HG02642 (cell line): ENCODE results near the gene TRERF1.
"Not testable (repeated sequence)": the region's sequence is repeated elsewhere in the genome, so short reads cannot be mapped to it uniquely, and the experiment has no call there.

Experiments used
- ATAC-seq: cut with Tn5 transposase; IDR thresholded peaks from one replicate; pipeline ENCODE4 v1.9.1; 2021; ENCODE audit warnings: mild to moderate bottlenecking; ENCODE audit not compliant: unreplicated experiment, poor library complexity

The TRERF1 gene

DNA sequence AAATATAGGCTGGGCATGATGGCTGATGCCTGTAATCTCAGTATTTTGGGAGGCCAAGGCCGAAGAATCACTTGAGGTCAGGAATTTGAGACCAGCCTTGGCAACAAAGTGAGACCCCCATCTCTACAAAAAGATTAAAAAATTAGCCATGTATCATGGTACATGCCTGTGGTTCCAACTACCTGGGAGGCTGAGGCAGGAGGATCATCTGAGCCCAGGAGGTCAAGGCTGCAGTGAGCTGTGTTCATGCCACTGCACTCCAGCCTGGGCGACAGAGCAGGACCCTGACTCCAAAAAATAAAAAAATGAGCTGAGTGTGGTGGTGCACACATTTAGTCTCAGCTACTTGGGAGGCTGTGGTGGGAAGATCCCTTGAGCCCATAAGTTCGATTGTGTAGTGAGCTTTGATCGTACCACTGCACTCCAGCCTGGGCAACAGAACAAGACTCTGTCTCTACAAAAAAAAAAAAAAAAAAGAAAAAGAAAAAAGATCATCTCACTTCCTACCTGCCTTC lies 246.9 kb downstream of the TRERF1 start:
- no peak for ATAC-seq

DNA sequence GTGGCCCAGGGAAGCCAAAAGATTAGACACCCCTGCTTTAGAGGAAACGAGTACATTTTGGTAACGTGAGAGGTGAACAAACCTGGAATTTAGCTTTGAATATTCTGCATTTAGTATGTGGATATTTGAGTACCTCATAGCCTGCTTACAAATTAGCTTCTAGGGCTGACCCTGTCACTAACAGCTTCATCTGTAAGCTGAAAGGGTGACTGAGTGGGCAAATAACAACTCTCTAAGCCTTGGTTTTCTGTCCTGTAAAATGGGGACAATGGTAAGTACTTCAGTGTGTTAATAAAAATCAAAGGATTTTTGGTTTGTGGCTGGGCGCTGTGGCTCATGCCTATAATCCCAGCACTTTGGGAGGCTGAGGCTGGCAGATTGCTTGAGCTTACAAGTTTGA lies 248.5 kb downstream of the TRERF1 start:
- ATAC-seq, result no peak

DNA sequence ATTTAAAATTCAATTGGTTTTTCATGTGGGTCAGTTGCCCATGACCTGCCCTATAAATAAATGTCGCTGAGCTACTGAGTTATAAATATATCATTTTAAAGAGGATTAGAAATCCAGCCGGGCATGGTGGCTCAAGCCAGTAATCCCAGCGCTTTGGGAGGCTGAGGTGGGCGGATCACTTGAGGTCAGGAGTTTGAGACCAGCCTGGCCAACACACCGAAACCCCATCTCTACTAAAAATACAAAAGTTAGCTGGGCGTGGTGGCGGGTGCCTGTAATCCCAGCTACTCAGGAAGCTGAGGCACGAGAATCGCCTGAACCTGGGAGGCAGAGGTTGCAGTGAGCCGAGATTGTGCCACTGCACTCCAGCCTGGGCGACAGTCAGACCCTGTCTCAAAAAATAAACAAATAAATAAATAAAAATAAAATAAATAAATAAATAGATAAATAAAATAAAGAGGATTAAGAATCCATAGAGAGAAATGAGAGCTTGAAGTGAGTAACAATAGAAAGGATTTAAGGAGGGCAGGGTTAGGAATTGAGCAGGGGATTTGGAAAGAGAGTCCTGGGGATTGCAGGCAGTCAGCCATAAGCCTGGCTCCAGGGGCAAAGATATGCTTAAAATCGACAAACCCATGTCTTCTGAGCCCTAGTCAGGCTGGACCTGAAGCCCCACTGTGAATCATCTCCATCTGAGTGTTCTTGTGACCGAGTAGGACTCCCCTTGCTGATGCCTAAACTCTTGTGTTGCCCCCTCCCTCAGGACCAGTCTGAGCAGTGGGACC lies 249.4 kb downstream of the TRERF1 start:
- not testable (repeated sequence) for ATAC-seq

DNA sequence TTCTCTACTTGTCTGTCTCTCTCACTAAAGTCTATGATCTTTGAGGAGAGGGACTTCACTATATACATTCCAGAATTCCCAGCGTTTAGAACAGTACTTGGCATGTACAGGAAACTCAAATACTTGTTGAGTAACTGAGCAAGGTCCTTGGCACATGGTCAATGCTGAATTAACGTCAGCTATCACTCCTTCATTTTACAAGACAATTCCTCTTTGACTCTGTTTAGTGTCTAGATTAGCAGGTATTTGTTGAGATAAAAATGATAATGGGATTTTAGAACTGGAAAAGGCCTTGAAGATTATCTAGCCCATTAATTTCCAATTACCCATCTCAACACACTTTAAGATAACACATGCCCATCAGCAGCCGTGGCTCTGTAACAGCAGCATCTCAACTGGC lies 250.3 kb downstream of the TRERF1 start:
- no peak for ATAC-seq

DNA sequence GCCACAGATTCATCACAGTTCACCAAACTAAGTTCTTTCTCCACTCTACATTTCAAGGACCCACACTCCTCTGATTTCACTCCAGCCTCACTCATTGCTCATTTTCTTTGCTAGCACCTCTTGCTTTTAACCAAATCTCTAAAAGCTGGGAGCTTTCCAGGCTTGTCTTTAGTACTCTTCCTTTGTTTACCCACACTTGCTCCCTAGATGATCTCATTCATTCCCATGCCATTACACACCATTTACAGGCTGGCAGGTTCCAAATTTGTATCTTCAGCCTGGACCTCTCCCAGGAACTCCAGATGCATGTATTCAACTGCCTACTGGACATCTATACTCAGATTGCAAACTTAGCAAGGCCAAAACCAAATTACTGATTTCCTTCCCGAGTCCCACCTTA lies 251.7 kb downstream of the TRERF1 start:
- ATAC-seq, result no peak

DNA sequence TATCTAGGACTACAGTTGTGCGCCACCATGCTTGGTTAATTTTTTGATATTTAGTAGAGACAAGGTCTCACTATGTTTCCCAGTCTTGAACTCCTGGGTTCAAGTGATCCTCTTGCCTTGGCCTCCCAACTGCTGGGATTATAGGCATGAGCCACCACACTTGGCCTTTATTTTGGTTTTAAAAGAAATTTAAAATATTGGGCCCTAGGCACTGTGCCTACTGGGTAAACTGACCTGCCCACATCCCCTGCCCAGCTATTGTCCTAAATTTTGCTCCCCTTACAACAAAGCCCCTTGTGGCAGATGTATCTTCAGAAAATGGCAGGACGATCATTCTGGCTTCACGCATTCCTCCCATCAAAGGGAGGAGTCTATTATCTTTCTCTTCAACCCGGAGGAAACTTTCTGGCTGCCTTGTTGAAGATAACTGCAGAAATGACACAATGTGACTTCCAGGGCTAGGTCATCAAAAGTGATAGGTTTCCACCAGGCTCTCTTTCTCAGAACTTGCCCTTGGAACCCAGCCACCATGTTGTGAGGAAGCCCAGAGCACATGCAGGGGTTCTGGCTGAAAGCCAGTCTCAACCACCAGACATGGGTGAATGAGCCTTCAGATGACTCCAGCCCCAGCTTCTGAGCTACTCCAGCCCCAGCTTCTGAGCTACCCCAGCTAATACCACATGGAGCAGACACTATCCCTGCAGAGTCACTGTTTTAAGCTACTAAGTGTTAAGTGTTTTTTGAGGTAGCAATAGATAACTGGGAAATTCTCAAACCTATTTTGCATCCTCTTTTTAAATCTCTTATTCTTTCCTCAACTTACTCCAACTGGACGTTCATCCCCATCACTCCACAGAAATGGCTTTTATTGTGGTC lies 252.4 kb downstream of the TRERF1 start:
- no peak for ATAC-seq

DNA sequence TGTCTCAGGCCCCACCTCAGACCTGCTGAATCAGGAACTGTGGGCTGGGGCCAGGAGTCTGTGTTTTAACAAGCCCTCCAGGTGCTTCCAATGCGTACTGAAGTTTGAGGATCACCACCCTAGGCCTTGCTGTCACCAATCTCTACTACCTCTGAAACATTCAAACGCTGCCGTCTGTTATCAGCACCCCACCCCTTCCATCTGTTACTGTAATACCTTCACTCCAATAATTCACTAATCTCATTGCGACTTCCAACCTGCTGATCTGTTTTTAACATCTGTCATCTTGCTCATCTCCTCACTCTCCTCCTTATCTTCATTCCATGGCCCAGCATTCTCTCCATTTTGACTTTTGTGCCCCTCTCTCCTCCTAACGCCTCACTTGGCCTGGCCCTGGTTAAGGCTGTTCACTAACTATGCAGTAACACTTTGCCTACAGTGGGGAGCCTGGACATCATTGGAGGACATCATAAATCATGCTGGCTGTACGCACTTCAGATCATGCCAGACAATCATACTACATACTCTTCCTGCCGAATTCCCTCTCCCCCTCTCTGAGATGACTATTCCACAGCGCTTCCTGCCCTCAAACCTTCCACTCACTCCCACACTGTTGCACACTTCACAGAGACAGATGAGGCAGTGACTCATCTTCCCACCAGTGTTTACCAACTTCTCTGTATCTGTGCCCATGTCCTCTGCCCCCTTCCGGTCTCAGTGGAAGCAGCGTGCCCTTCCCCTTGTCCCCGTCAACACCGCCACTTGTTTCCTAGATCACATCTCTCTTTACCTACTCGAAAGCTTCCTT lies 254.0 kb downstream of the TRERF1 start:
- ATAC-seq, result no peak

DNA sequence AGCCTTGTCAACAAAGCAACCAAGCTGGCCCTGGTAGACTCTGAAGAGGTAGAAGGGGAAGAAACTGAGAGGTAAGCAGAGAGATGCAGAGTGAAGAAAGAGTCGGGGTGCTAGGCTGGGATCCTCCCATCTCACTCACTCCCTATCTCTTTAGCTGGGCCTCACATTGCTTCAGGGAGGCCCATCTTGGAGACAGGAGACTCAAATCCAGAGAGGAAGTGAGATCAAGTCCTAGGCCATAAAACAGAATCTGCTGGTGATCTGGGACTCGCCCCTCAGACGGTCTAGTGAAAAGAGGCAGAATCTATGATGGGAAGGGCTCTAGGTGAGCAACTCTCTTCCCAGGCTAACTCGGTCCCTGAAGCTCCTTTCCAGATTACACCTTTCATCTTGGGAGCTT lies 256.3 kb downstream of the TRERF1 start:
- no peak for ATAC-seq

DNA sequence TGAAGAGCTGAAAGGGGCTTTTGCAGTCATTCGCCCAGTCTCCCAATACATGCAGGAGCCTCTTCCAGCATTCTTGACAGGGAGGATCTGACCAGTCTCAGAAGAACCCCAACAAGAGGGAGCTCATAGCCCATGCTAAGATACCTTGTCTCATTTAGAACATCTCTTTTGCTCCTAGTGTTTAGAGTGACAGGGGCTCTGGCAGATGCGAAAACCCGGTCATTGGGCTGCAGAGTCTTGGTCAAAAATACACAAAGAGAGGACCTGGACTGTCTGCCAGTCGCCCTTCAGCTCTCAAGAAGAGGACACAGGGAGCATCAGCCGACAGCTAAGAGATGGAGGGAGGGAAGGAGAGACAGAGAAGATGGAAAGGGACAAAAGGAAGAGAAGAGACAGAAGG lies 257.7 kb downstream of the TRERF1 start:
- no peak for ATAC-seq

DNA sequence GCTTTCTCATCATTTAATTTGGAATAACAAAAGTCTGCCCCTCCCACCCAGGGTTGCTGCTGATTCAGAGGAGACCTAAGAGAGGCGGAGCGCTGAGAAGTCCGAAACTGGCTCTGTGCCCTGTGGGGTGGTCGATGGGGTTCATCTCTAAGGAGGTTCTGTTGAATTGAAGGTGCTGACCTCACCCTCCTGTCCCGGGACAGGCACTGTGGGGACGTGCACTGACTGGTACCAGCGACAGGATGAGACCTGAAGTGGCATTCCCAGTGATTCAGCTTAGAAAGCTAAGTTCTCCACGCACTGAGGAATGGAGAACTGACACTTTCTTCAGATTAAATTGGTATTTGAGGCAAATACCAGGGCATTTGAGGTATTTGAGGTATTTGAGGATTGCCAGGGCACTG lies 258.2 kb downstream of the TRERF1 start:
- no peak for ATAC-seq

DNA sequence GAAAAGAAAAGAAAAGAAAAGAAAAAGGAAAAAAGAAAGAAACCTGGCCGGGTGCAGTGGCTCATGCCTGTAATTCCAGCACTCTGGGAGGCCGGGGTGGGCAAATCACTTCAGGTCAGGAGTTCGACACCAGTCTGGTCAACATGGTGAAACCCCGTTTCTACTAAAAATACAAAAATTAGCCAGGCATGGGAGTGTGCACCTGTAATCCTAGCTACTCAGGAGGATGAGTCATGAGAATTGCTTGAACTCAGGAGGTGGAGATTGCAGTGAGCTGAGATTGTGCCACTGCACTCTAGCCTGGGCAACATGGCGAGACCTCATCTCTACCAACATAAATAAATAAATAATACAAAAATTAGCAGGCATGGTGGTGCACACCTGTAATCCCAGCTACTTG lies 259.3 kb downstream of the TRERF1 start:
- not testable (repeated sequence) for ATAC-seq

DNA sequence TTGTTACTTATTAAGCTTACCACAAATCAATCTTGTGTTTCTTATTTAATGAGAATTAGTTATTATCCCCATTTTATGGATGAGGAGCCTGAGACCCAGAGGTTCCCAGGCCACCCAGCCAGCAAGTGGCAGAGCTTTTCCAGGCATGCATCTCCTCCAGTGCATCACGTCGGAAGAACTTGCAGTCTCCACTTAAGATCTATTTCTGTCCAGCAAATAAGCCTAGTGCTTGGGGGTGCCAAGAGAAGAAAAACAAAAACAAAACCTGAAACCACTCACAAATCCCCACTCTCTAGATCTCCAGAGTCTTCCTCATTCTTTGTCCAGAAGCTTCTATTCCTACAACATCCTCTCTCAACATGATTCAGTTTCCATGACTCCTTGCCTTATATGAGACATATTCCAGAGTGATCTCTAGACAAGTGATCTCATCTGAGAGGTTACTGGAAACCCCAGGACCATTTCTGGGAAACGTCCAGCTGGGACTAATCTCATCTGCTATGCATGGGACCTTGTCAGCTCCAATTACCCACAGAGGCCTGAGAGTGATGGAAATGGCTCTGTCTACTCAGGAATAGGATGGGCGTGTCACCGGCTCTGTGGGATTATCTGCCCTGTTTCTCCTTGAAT lies 261.1 kb downstream of the TRERF1 start:
- no peak for ATAC-seq

DNA sequence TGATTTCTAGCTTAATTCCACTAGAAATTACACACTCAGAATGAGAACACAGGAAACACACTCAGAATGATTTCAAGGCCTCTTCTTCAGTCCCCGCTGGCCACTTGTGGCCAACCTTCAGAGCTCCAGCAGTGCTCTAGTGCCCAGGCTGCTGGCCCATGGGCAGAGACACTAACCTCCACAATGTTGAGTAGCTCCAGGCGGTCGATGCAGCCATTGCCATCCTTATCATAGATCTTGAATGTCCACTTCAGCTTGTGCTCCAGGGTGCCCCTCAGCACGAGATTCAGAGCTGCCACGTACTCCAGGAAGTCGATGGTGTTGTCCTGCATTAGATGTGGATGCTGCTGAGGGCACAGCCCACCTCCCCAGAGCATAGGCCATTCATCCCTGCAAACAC lies 263.3 kb downstream of the TRERF1 start:
- no peak for ATAC-seq

DNA sequence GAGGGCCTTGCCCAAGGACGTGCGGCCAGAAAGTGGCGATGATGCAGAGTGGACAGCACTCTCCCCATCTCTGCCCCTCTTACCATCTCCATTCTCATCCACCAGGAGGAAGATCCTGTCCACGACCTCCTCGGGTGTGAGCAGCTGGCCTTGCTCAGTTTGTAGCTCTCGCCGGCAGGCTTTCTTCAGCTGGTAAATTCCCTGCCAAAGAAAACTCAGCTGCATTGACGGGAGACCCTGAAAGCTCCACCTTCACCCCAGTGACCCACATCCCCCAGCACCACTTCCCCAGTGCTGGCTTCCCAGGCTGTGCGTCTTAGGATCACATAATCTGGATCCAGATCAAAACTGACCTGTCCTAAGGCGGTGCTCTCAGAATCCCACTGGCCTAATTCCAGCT lies 266.1 kb downstream of the TRERF1 start:
- no peak for ATAC-seq

DNA sequence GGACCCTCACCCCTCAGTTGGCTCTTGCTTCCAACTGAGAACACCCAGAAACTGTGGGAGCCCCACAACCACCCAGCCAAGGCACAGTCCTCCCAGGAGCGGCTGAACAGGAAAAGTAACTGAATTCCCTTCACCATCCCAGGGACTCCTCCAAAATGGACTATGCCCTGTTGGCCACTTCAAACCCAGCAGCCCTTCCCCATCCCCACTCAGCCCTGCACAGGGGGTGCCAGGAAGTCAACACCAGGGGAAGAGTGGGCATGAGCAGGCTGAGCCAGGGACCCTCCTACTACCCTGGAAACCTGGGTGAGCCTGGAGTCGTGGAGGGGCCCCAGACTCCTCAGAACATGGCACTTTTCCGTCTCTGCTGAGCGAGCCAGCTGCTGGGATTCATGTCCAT lies 267.3 kb downstream of the TRERF1 start:
- ATAC-seq, result no peak

DNA sequence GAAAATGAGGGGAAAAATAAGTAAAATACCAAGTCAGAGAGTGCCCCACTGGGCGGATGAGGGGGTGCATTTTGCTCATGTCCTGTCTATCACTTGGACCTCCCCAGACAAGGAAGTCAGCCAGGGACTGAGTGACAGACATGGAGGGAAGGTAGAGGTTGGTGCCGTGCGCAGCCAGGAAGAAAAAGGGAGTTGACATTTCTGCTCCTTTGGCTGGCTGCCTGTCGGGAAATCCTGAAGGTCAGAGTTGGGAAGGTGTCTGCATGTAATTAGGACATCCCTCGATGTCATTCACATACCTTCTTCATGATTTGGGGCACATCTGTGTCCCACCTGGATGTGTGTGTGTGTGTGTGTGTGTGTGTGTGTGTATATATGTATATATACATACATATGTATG lies 269.6 kb downstream of the TRERF1 start:
- ATAC-seq, result no peak

DNA sequence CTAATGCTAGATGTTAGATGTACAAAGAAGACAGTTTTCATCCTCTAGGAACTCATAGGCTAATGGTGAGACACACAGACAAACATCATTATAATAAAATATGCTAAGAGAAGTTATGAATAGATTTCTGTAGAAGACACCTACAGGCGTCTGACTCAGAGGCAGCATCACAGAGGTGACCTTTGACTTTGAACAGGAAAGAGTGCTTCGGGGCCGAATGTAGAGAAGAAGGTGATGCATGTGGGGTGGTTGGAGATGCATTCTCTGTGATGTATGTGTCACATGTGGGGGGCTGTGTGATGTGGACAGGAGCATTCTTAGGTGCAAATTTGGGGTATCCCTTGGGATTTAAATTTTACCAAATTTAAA lies 271.8 kb downstream of the TRERF1 start:
- ATAC-seq, result no peak

DNA sequence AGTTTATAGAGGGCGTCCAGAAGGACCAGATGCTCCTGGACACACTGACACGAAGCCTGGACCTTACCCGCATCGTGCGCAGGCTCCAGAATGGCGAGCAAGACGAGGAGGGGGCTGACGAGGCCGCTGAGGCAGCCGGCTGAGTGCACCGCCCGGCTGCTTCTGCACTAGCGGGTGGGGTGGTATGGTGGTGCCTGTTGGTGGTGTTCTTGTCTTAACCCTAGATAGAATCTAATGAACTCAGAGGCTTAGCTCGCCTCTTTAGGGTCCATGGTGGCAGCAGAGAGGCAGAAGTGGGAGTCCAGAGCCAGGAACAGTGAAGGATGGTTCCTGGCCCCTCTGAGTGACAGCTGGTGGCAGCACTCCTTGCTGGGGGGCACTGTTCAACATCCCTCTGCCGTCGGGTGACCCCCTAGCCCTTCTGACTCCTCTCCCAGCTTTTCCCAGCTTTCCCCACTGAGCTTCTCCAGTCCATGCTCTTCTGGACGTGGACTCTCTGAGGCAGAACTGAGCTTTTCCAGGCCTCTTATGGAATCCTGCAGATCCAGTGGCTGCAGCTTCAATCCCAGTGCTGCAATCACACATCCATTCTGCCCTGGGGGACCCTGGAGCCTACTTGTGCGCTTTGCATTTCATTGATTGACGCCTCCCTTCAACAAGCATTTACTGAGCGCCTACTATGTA lies 272.3 kb downstream of the TRERF1 start:
- no peak for ATAC-seq

DNA sequence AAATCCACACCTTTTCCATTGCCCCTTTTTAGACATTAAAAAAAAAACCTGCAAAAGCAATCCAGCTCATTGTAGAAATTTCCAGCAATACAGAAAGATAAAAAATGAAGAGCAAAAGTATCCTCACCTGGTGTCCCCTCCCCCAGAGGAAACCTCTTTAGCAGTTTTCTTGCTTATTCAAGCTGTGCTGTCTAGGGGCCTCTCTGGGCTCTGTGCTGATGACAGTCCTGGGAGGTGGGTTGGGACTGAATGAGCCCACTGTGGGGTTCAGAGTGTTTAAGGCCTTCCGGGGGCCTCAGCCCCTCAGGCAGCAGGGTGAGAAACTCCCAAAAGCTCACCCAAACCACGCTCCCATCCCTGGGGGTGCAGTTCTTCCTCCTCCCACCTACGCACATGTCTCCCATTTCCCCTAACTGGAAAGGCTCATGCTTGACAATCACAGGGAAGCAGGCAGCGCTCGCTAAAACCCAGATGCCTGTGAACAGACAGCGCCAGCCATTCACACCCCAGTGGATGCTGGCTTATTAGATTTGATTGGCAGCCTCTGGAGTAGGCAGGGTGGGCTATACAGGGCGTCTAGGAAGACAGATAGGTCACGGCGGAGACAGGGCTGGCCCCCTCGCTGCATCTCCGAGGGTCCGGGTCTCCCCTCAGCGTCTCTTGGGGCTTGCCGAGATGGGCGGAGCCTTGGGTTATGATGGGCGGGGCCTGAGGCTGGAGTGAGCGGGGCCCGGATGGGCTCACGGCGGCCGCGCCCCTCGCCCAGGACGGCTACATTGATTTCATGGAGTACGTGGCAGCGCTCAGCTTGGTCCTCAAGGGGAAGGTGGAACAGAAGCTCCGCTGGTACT lies 274.0 kb downstream of the TRERF1 start:
- no peak for ATAC-seq
